ENCODE results near the gene ZSCAN23. TPM values are rescaled to one million over a fixed set of nuclear protein-coding genes. Genes with fewer than 3 reads are reported as not detected.
A peak's percentile ranks its signal among the peaks of the same experiment; 100 is the strongest.
"Not testable (repeated sequence)": the region's sequence is repeated elsewhere in the genome, so short reads cannot be mapped to it uniquely, and the experiment has no call there.

ZSCAN23 gene
- total and polyA plus RNA-seq, 9 donors, result 2.0 to 6.8 (median 4.1) TPM

GRCh38 chr6:28446818-28447511 lies 3.7 kb upstream of the ZSCAN23 start:
- TF ChIP-seq EP300 (IDR thresholded peaks at IDR 0.05), result no peak
- no peak for TF ChIP-seq POLR2A (IDR thresholded peaks at IDR 0.05)
- TF ChIP-seq CTCF (IDR thresholded peaks at IDR 0.05), result no peak
- intact Hi-C loops (cut with DNase I), result no loop called here
- Histone ChIP-seq H3K4me1 (ENCODE audit: insufficient read depth) (no peaks in the 10 kb centered on the region), H3K36me3 (no peaks in the 10 kb centered on the region), H3K27ac (no peak overlapping the region), H3K4me3 (peak overlapping the region; percentile 5), H3K9me3 (no peaks in the 10 kb centered on the region), H3K27me3 (no peaks in the 10 kb centered on the region)
- DNase-seq, result no peak
- 1 to 2% (median 1%) methylated on average over 36 of the region's 36 CpGs for WGBS, 3 donors

DNA sequence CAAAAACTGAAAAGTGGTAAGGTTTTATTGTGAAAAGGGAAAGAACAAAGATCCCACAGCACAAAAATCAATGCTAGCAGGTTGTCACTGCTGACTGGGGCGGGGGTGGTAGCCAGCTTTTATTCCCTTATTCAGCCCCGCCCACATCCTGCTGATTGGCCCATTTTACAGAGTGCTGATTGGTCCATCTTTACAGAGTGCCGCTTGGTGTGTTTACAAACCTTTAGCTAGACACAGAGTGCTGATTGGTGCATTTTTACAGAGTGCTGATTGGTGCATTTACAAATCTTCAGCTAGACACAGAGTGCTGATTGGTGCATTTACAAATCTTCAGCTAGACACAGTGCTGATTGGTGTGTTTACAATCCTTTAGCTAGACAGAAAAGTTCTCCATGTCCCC lies 1.5 kb upstream of the ZSCAN23 start:
- not testable (repeated sequence) for H3K36me3 ChIP-seq

DNA sequence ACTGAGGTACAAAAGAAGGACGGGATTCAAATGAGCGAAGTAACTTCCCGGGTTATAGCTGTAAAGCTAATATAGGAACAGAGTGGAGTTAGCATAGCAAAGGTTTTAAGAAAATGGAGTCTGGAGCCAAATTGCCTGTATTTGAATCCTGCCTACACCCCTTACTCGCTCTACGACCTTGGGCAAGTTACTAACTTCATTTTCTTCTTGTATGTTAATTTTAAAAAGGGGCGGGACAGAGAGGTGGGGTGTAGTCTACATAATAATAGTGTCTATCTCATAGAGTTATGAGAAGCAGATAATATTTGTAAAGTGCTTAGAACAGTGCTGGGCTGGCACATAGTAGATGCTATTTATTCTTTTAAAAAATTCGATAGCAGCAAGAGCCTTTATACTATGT lies 705 bp downstream of the ZSCAN23 start:
- peak overlapping the region; percentile 76 for H3K4me3 ChIP-seq
- WGBS, 3 donors, result 45 to 52% (median 50%) methylated on average over 7 of the region's 7 CpGs
- TF ChIP-seq CTCF (IDR thresholded peaks at IDR 0.05), result no peak
- TF ChIP-seq EP300 (IDR thresholded peaks at IDR 0.05), result no peak
- no peak for TF ChIP-seq POLR2A (IDR thresholded peaks at IDR 0.05)
- H3K27ac ChIP-seq, result no peak overlapping the region
- no peaks in the 10 kb centered on the region for H3K36me3 ChIP-seq
- H3K9me3 ChIP-seq, result no peaks in the 10 kb centered on the region
- DNase-seq, result no peak
- H3K27me3 ChIP-seq, result no peaks in the 10 kb centered on the region
- H3K4me1 ChIP-seq (ENCODE audit: insufficient read depth), result no peaks in the 10 kb centered on the region
- intact Hi-C loops (cut with DNase I), result no loop called here

More for the DNA sequence above, 1.5 kb upstream of the ZSCAN23 start:
- 84 to 88% (median 87%) methylated on average over 3 of the region's 3 CpGs for WGBS, 3 donors
- H3K4me3 ChIP-seq; H3K4me1 ChIP-seq (ENCODE audit: insufficient read depth); DNase-seq; H3K9me3 ChIP-seq; H3K27ac ChIP-seq; H3K27me3 ChIP-seq; intact Hi-C loops (cut with DNase I): not testable (repeated sequence)

DNA sequence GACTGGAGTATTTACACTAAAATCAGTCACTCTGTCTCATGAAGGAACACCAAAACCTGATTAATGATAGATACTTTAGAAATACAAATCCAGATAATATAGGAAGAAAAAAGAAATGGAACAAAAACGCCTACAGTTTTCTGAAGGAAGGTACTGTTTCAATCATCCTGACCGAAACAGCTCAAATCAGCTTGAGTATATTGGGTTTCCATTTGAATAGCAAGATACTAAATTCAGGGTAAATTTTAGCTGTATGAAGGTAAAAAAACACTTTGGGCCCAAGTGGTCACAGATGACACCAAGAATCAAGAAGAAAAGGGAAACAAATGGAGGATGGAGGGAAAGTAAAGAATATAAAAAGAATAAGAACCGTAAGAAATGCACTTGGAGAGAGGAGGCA lies 6.9 kb downstream of the ZSCAN23 start:
- TF ChIP-seq CTCF (IDR thresholded peaks at IDR 0.05) (no peak), POLR2A (IDR thresholded peaks at IDR 0.05) (no peak), EP300 (IDR thresholded peaks at IDR 0.05) (no peak)
- H3K27me3 ChIP-seq, result no peaks in the 10 kb centered on the region
- no peak for DNase-seq
- no peak overlapping the region for H3K27ac ChIP-seq
- intact Hi-C loops (cut with DNase I), result no loop called here
- H3K4me1 ChIP-seq (ENCODE audit: insufficient read depth), result no peaks in the 10 kb centered on the region
- H3K4me3 ChIP-seq, result no peak overlapping the region
- WGBS, 3 donors, result 90 to 94% (median 93%) methylated on average over 3 of the region's 3 CpGs
- H3K9me3 ChIP-seq, result no peaks in the 10 kb centered on the region
- H3K36me3 ChIP-seq, result no peaks in the 10 kb centered on the region

GRCh38 chr6:28433119-28433518 lies 10.2 kb downstream of the ZSCAN23 start:
- Histone ChIP-seq H3K4me3 (no peak overlapping the region), H3K9me3 (no peaks in the 10 kb centered on the region), H3K27ac (no peak overlapping the region), H3K27me3 (no peaks in the 10 kb centered on the region), H3K4me1 (ENCODE audit: insufficient read depth) (no peaks in the 10 kb centered on the region), H3K36me3 (no peaks in the 10 kb centered on the region)
- intact Hi-C loops (cut with DNase I), result no loop called here
- DNase-seq, result no peak
- TF ChIP-seq CTCF (IDR thresholded peaks at IDR 0.05), result no peak
- TF ChIP-seq POLR2A (IDR thresholded peaks at IDR 0.05), result no peak
- no peak for TF ChIP-seq EP300 (IDR thresholded peaks at IDR 0.05)
